Measurements from ENCODE around the gene FBXL2.
A peak's percentile ranks its signal among the peaks of the same experiment; 100 is the strongest.

The FBXL2 gene, protein sequence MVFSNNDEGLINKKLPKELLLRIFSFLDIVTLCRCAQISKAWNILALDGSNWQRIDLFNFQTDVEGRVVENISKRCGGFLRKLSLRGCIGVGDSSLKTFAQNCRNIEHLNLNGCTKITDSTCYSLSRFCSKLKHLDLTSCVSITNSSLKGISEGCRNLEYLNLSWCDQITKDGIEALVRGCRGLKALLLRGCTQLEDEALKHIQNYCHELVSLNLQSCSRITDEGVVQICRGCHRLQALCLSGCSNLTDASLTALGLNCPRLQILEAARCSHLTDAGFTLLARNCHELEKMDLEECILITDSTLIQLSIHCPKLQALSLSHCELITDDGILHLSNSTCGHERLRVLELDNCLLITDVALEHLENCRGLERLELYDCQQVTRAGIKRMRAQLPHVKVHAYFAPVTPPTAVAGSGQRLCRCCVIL

GRCh38 chr3:33277193-33277882 lies at the start of gene FBXL2:
FBXL2 (plus strand) TSS chr3:33277442; CDS start chr3:33277513, 71 bp downstream.
- DNase-seq: peak; percentile 76

GRCh38 chr3:33229066-33229465 lies 48.2 kb upstream of the FBXL2 start:
- DNase-seq: no peak

GRCh38 chr3:33229947-33230346 lies 47.3 kb upstream of the FBXL2 start:
- DNase-seq: no peak

DNA sequence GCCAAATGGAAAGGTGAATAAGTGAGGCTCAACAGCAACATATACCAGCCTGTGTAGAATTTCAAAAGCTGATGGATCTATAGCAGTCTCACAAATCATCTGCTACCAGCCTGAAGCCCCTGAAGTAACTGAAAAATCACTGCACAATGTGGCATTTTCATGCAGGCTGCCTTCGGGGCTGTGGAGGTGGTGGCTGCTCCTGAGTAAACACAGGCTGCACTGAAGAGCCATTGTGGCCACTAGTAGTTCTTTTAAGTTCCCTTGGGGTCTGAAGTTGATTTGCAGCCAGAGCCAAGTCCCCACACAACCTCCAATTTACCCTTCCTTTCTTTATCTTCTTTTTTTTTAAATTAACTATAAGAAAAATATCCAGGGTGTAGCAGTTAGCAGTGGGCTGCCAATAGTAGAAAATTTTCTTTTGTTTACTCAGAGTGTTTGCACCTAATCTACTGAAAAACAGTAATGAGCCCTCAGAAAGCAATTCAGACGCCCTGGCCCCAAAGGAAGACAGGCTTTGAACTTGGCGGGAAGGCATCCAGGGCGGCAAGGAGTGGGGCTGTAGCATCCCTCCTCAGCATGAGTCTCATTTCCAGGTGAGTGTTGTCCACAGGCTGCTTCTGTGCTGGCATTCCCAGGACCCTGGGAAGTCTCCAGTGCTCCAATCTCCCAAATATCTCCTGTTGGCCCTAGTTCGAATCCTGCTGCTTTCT lies 45.3 kb upstream of the FBXL2 start:
- no peak for DNase-seq

- no peak for DNase-seq
Observed at GRCh38 chr3:33233884-33234283, 43.4 kb upstream of the FBXL2 start.

DNA sequence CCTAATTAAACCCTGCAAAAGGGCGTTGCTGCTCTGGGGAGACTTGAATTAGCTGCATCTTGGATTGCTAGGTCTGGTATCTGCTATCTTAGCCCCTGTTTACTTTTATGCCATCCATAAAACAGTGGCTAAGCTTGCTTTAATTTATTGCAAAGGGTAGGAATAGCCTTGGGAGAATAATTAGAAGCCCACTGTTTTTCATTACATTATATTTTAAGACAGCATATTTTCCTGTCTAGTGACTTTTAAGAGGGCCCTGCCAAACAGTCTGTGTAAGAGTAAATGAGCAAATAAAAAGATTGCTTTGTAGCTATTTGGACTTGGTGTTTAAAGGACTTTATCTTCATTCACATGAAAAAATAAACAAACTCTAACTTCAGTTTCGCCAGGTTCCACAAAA lies 41.2 kb upstream of the FBXL2 start:
- no peak for DNase-seq

DNA sequence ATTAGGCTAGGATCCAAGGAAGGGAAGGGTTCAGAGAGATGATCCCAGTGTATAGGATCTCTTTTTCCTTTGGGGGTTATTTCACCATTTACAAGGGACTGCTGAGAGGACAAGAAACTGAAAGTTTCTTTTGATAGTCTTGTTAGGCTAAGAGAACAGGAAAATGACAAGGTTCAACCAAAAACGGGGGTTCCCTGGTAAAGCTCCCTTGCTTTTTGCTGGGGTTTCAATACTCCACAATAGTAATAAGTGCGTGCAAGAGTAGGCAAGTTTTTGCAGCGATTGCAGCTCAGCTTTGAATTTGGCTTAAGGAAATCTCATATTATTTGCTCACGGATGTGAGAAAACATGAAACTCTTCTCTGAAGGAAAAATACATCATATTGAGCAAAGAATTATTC lies 39.8 kb upstream of the FBXL2 start:
- DNase-seq: no peak

GRCh38 chr3:33238923-33239322 lies 38.3 kb upstream of the FBXL2 start:
- no peak for DNase-seq

DNA sequence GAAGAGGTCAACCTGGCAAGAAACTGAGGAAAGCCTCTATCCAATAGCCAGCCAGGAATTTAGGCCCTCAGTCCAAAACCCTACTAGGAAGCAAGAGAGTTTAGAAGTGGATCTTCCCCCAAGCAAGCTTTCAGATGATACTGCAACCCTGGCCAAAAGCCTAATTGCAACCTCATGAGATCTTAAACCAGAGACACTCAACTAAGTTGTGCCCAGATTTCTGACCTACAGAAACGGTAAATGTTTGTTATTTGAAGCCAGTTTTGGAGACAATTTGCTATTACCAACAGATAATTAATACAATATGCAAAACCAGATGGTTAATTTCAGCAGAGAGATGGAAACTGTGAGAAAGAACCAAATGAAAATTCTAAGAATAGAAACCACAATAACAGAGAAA lies 37.0 kb upstream of the FBXL2 start:
- no peak for DNase-seq

DNA sequence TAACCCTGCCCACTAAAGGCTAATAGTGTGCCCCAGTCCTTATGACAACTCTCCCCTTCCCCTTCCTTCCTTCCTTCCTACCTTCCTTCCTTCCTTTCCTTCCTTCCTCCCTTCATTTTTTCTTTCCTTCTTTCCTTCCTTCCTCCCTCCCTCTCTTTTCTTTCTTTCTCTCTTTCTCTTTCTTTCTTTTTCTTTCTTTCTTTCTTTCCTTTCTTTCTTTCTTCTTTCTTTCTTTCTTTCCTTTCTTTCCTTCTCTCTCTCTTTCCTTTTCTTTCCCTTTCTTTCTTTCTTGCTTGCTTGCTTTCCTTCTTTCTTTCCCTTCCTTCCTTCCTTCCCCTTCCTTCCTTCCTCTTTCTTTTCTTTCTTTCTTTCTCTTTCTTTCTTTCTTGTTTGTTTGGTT lies 30.5 kb upstream of the FBXL2 start:
- DNase-seq: no peak

GRCh38 chr3:33250712-33251111 lies 26.5 kb upstream of the FBXL2 start:
- DNase-seq: no peak

DNA sequence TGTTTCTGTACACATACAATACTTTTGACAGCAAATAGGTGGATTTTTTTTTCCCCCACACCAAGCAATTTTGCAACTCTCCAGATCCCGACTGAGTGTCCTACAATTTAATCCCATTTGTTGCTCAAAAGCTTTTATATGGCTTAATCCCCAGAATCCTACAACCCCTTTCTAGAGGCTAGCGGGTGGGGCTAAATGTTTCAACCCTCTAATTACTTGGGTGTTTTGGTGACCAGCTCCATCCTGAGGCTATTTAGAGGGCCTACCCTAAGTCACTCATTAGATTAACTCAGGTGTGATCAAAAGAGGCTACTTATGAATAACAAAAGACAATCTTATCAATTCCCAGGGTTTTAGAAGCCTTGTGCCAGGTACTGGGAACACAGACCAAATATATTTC lies 21.0 kb upstream of the FBXL2 start:
- DNase-seq: no peak

- DNase-seq: no peak
Observed at GRCh38 chr3:33260104-33260503, 17.1 kb upstream of the FBXL2 start.

GRCh38 chr3:33269385-33269784 lies 7.9 kb upstream of the FBXL2 start:
- no peak for DNase-seq

GRCh38 chr3:33271324-33271723 lies 5.9 kb upstream of the FBXL2 start:
- DNase-seq: no peak

DNA sequence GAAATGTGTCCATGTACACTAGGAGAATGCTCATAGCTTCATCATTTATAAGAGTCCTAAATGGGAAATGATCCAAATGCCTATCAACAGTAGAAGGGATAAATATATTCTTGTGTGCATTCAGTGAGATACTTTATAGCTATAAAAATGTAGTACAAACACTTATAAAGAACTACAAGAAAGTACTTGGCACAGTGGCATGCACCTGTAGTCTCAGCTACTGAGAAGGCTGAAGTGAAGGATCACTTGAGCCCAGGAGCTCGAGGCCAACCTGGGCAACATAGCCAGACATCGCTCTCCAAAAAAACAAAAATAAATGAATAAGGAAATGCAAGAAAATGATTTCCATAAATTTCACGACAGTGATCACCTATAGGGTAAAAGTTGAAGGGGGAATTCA lies 3.6 kb upstream of the FBXL2 start:
- no peak for DNase-seq

- no peak for DNase-seq
Observed at GRCh38 chr3:33278163-33278562, 921 bp downstream of the FBXL2 start.

DNA sequence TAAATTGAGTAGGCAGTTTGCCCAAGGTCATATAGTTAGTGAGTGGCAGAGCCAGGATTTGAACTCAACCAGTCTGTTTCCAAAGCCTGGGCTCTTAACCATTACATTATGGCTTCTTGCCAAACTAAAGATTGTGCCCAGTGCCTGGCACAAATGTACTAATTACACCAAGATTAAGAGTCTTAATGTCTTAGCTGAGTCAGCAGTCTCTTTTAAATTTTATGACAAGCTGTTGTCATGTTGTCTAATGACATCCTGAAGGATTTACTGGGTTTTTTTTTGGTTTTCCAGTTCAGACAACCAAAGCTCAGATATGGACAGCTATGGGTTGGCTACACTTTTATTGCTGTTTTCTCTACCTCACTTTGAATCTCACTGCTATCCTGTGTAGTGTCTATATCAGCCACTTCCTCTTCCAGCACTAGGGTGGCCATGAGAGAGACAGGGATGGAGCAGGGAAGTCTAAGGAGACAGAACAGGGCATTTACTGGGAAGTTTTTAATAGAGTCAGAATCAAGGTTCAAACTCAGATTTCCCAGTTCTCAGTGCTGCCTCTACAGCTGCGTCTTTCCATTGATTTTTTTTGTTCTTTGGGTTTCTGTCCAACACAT lies 10.5 kb downstream of the FBXL2 start:
- no peak for DNase-seq

DNA sequence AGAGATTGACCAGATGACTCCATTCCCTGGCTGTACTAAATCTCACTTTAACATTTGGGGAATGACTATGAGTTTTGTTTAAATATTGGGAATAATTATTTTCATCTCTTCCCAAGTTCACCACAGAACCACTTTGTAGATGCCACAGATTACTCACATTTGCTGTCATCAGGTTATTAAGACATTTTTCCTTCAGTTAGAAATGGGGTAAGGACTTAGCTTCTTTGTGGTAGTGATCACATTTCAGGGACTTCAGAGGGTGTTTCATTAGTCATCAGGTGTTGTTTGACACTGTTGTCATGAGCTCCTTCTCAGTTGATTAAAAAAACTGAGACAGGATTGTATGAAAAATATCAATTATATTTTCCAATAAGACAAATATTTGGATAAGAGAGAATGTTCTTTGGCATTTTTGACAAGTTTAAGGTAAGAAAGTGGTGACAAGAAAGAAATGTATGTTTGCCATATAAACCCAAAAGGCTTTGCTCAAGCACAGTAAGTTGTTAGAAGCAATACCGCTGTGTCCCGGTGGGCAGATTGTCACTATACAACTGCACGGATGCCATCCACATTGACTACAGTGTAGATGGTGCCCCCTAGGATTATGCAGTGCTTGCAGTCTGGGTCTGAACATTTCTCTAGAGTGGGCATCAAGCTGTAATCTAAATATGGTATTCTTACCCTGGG lies 22.3 kb downstream of the FBXL2 start:
- no peak for DNase-seq

DNA sequence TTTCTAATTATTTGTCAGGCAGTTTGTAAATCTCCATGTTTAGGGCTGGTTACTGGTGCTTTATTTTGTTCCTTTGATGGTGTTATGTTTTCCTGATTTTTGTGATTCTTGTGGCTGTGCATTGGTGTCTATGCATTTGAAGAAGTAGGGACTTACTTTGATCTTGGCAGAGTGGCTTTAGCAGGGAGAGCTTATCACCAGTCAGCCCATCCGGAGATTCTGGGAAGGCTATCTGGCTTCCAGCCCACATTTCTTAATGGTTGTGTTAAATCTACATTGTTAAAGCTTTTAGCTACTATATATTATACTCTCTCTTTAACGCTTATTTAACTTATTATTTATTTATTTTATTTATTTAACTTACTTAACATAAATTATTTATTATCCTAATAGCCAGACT lies 35.1 kb downstream of the FBXL2 start:
- DNase-seq: no peak

DNA sequence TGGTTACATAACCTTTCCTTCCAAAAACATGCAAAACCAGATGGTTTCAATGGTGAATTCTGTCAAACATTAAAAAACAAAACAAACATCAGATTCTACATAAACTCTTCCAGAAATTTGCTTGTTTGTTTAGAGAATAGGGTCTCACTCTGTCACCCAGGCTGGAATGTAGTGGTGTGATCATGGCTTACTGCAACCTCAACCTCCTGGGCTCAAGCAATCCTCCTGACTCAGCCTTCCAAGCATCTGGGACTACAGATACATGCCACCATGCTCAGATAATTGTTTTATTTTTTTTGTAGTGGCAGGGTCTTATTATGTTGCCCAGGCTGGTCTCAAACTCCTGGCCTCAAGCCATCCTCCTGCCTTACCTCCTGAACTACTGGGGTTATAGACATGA lies 36.1 kb downstream of the FBXL2 start:
- DNase-seq: no peak

DNA sequence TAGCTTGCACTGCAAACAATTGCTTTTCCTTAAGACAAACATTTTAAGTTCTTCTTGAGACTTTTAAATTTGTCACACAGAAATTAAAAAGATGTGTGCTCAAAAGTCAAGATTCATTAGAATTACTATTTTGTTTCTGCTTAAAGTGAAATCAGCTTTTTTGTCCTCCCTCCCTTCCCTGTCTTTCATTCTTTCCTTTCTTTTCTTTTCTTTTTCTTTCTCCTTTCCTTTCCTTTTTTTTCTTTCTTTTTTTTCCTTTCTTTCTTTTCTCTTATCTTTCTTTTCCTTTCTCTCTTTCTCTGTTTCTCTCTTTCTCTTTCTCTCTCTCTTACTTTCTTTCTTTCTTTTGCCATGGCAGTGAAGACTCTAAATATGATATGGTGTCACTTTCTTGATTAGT lies 37.8 kb downstream of the FBXL2 start:
- DNase-seq: no peak

GRCh38 chr3:33315826-33316225 lies 38.6 kb downstream of the FBXL2 start:
- DNase-seq: no peak
